Measurements from ENCODE around the gene TRIP12.
"Not testable (repeated sequence)": the region's sequence is repeated elsewhere in the genome, so short reads cannot be mapped to it uniquely, and the experiment has no call there.

Gene TRIP12

GRCh38 chr2:229798446-229799155, 123.2 kb downstream of the TRIP12 start:
- TF ChIP-seq, protein P1, sequence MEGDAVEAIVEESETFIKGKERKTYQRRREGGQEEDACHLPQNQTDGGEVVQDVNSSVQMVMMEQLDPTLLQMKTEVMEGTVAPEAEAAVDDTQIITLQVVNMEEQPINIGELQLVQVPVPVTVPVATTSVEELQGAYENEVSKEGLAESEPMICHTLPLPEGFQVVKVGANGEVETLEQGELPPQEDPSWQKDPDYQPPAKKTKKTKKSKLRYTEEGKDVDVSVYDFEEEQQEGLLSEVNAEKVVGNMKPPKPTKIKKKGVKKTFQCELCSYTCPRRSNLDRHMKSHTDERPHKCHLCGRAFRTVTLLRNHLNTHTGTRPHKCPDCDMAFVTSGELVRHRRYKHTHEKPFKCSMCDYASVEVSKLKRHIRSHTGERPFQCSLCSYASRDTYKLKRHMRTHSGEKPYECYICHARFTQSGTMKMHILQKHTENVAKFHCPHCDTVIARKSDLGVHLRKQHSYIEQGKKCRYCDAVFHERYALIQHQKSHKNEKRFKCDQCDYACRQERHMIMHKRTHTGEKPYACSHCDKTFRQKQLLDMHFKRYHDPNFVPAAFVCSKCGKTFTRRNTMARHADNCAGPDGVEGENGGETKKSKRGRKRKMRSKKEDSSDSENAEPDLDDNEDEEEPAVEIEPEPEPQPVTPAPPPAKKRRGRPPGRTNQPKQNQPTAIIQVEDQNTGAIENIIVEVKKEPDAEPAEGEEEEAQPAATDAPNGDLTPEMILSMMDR (conservative IDR thresholded peaks at IDR 0.05), result no peak
- H3K27ac ChIP-seq, result no peak overlapping the region

DNA sequence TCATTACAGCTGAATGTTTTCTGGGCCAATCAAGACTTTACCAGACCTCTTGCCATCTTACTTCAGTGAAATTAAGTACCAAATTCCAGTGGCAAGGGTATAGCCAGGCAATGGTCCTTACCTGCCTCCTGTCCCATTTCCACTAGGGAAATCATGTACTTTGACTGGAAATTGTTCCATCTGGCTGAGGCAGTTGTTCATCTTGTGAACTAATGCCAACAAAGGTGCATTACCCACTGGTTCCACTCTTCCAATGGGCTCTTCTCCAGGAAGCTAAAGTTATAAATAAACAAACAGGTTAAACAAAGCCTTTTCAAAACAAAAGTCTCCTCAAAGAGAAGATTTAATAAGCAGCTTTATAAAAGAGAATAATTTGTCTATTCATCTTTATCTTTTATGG, 126.8 kb downstream of the TRIP12 start:
- TF ChIP-seq, protein P1 (conservative IDR thresholded peaks at IDR 0.05), result no peak
- no peak overlapping the region for H3K27ac ChIP-seq

GRCh38 chr2:229794636-229795035, 127.2 kb downstream of the TRIP12 start:
- no peak overlapping the region for H3K27ac ChIP-seq
- TF ChIP-seq, protein P1 (conservative IDR thresholded peaks at IDR 0.05), result no peak

DNA sequence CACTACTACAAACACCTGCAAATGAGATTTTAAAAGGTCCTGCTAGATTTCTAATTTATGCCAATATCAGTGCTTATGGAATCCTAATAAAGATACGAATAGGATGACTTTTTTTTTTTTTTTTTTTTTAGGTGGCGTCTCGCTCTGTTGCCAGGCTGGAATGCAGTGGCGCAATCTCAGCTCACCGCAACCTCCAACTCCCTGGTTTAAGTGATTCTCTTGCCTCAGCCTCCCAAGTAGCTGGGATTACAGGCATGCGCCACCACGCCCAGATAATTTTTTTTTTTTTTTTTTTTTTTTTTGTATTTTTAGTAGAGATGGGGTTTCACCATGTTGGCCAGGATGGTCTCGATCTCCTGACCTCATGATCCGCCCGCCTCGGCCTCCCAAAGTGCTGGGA, 135.5 kb downstream of the TRIP12 start:
- H3K27ac ChIP-seq, result not testable (repeated sequence)

GRCh38 chr2:229784791-229785190, 137.0 kb downstream of the TRIP12 start:
- H3K27ac ChIP-seq, result no peak overlapping the region
- TF ChIP-seq, protein P1 (conservative IDR thresholded peaks at IDR 0.05), result no peak

DNA sequence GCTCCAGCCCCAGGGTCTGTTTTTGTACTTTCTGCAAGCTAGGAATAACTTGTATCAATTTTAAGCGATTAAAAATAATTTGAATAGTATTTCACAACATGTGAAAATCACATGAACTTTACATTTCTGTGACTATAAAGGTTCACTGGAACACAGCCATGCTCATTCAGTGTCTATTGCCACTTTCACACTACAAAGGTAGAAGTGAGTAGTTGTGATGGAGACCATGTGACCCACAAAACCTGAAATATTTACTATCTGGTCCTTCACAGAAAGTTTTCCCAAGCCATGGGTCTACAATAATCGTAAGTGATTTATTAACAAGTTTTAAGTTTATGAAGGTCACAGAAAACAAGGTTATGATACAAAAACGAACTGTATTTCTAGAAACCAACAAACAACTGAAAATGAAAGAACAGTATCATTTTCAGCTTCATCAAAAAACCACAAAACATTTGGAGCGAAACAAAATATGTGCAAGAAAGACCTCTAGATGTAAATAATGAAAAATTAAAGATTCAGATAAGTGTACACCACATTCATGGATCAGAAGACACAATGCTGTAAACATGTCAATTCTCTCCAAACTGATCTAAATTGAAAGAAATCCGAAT, 138.6 kb downstream of the TRIP12 start:
- no peak overlapping the region for H3K27ac ChIP-seq
- TF ChIP-seq, protein P1 (conservative IDR thresholded peaks at IDR 0.05), result no peak

DNA sequence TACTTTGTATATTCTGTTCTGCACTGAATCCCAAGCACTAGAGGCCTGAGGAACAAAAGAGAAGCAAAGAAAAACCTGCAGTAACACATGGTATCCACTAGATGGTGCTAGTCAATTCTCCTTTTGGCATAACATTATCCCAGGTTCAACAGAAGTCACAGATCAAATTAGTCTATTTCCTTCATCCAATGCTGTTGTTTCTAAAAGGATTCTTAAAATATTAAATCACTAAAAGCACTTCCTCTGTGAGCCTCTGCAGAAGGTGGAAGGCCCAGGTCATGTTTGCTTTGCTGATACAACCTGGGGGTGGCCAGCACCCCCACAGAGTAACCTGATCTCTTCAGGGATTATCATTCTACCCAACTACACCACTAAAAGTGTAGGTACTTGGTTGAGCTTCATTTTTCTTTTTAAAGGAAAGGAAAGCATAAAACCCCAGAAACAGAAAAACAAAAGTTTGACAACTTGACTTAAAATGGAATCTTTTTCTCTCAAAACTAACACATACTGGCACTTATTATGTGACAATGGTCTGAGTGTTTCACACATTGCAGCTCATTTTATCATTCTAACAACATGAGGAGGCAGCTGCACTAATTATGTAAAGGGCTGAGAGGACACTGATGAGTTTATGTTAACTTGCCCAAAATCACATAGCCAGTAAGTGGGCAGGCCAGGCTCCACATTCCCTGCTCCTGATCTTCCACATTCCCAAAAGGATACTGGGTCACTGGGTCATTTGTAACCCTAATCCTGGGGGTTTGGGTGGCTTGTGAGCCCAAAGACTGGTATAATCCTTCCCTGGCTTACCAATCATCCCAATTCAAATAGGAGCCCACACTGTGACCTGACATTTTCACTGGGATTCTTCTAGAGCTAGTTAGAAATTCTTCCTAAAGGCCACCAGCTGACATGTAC, 140.7 kb downstream of the TRIP12 start:
- H3K27ac ChIP-seq, result no peak overlapping the region
- TF ChIP-seq, protein P1 (conservative IDR thresholded peaks at IDR 0.05), result peak; percentile 91

Measured in VCaP (cell line).